Keratinocyte (primary cell): ENCODE data around the gene PEMT. TPM values are rescaled to one million over a fixed set of nuclear protein-coding genes. Genes with fewer than 3 reads are reported as not detected.

Experiments used
- DNase-seq: peaks from one replicate; pipeline ENCODE4 v3.0.0-alpha.2; 2011; ENCODE audit warnings: low read depth, missing footprints, low spot score
- FAIRE-seq: peaks from 2 replicates; lab custom pipeline; 2011; peaks lifted over from hg19 to GRCh38; lab: Jason Lieb, UNC
- H2AFZ ChIP-seq: 2 replicates; pipeline ENCODE4 v1.6.0; 2012; ENCODE audit warnings: low read length, control low read depth, inconsistent platforms; ENCODE audit not compliant: control insufficient read depth
- H3K27ac ChIP-seq: 2 replicates; pipeline ENCODE4 v1.5.1; 2011; ENCODE audit warnings: low read length; ENCODE audit not compliant: control insufficient read depth, insufficient read depth
- H3K27me3 ChIP-seq: 3 replicates; pipeline ENCODE4 v1.6.0; 2011; ENCODE audit warnings: low read length; ENCODE audit not compliant: control insufficient read depth, insufficient read depth; ENCODE audit errors: extremely low read depth
- H3K36me3 ChIP-seq, 2 experiments: 2 replicates in 1 of 2; 3 replicates in 1 of 2; pipeline ENCODE4 v1.5.1; 2011; ENCODE audit warnings: low read length in 2 of 2, mild to moderate bottlenecking in 1 of 2; ENCODE audit not compliant: control insufficient read depth in 2 of 2, insufficient read depth in 2 of 2; ENCODE audit errors: extremely low read depth in 1 of 2
- H3K4me1 ChIP-seq: 3 replicates; pipeline ENCODE4 v1.5.1; 2011; ENCODE audit warnings: low read length; ENCODE audit not compliant: control insufficient read depth, insufficient read depth; ENCODE audit errors: extremely low read depth
- H3K4me2 ChIP-seq: 3 replicates; pipeline ENCODE4 v1.6.0; 2011; ENCODE audit warnings: low read depth, low read length; ENCODE audit not compliant: control insufficient read depth, insufficient read depth; ENCODE audit errors: extremely low read depth
- H3K4me3 ChIP-seq, 3 experiments: fragments of 200-600 bp in 1 of 3; sonication (generic) in 1 of 3; 2 replicates in 2 of 3; 3 replicates in 1 of 3; pipeline ENCODE4 v1.5.1; 2011 to 2016; ENCODE audit warnings: low read length in 3 of 3, mild to moderate bottlenecking in 3 of 3, control low read depth in 2 of 3, inconsistent platforms in 1 of 3, low read depth in 1 of 3, mixed read lengths in 1 of 3, mixed run types in 1 of 3, moderate library complexity in 1 of 3; ENCODE audit not compliant: control insufficient read depth in 2 of 3, insufficient read depth in 2 of 3; ENCODE audit errors: extremely low read depth in 1 of 3
- H3K79me2 ChIP-seq: 2 replicates; pipeline ENCODE4 v1.6.0; 2012; ENCODE audit warnings: low read length; ENCODE audit not compliant: control insufficient read depth, insufficient read depth
- H3K9ac ChIP-seq: 3 replicates; pipeline ENCODE4 v1.6.0; 2011; ENCODE audit warnings: low read length; ENCODE audit not compliant: control insufficient read depth, insufficient read depth; ENCODE audit errors: extremely low read depth
- H3K9me1 ChIP-seq: 3 replicates; pipeline ENCODE4 v1.6.0; 2011; ENCODE audit warnings: low read length; ENCODE audit not compliant: control insufficient read depth, insufficient read depth; ENCODE audit errors: extremely low read depth
- H3K9me3 ChIP-seq: 2 replicates; pipeline ENCODE4 v1.5.1; 2012; ENCODE audit warnings: low read depth, low read length; ENCODE audit not compliant: control insufficient read depth
- H4K20me1 ChIP-seq: 3 replicates; pipeline ENCODE4 v1.6.0; 2011; ENCODE audit warnings: low read length; ENCODE audit not compliant: control insufficient read depth, insufficient read depth; ENCODE audit errors: extremely low read depth
- CTCF ChIP-seq, 3 experiments: IDR thresholded peaks in 1 of 3; conservative IDR thresholded peaks in 1 of 3; optimal IDR thresholded peaks in 1 of 3; 2 replicates in 2 of 3; 3 replicates in 1 of 3; pipeline versions ENCODE3 to v1.5.1; 2011; ENCODE audit warnings: low read length in 3 of 3, mild to moderate bottlenecking in 3 of 3, moderate library complexity in 2 of 3, control low read depth in 1 of 3, inconsistent platforms in 1 of 3; ENCODE audit not compliant: insufficient read depth in 2 of 3; ENCODE audit errors: extremely low read depth in 1 of 3
- EZH2 ChIP-seq: IDR thresholded peaks from one replicate; pipeline ENCODE4 v1.6.1; 2012; ENCODE audit warnings: inconsistent platforms, mild to moderate bottlenecking, low read length, moderate library complexity
- dilution Hi-C: fragments of 300-500 bp; cut with MboI; formaldehyde crosslinking; loops from one replicate; pipeline ENCODE4 v1.7.0; 2020; ENCODE audit warnings: low sequenced_read_pairs; ENCODE audit not compliant: extremely low pct_ligation_motif_present
- polyA plus RNA-seq, 5 experiments: library from polyadenylated mRNA; depleted of rRNA in 3 of 5; stranded (reverse) in 3 of 5; stranded (forward) in 1 of 5; unstranded in 1 of 5; fragments of >200 nt; gene quantifications; 1 replicate in 1 of 5; 2 replicates in 3 of 5; 3 replicates in 1 of 5; pipeline versions ENCODE4 v1.2.1 to v1.2.3, GENCODE V29; 2011 to 2012; ENCODE audit warnings: missing spikeins in 2 of 5, low read depth in 1 of 5, low replicate concordance in 1 of 5

PEMT gene
- polyA plus RNA-seq, 1 donor (not counting 4 experiments of a cell fraction or from before 2014, with no cell fraction given), result 17.7 TPM

DNA sequence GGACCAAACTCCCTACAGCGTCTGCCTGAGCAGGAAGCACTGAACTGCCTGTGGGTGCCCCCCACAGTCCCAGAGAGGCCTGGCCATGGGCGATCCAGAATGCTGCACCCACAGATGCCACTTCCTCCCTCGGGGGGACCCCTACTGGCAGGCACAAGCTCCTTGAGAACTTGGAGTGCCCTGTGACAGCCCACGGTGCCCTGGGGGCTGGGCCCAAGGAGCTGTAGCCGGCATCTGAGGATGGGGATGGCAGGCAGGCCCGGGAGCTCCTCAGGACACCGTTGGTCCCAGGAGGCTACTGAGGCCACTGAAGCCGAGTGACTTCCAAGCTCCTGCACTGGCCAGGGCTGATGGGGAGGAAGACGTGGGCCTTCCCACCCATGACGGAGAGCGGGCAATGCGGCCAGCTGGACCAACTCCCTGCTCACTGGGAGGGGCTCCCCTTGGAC lies 80.2 kb downstream of the PEMT start:
- Histone ChIP-seq H3K36me3 (no peaks in the 10 kb centered on the region), H3K27ac (no peak overlapping the region), H3K27me3 (peaks cover 57% of the 10 kb centered on the region), H3K4me3 (no peak overlapping the region), H3K4me2 (no peak overlapping the region), H3K79me2 (no peaks in the 10 kb centered on the region), H3K9ac (no peak overlapping the region), H4K20me1 (peaks cover 37% of the 10 kb centered on the region), H3K9me1 (no peaks in the 10 kb centered on the region), H2AFZ (no peak overlapping the region), H3K4me1 (peaks cover 10% of the 10 kb centered on the region), H3K9me3 (no peaks in the 10 kb centered on the region)
- dilution Hi-C loops, result no loop called here
- no peak for TF ChIP-seq EZH2
- no peak for TF ChIP-seq CTCF (optimal IDR thresholded peaks at IDR 0.05 in 1 of 3, IDR thresholded peaks at IDR 0.05 in 1 of 3, conservative IDR thresholded peaks at IDR 0.05 in 1 of 3; ENCODE audit: extremely low read depth in 1 of 3, insufficient read depth in 2 of 3, low read length in 3 of 3)
- DNase-seq (no peak), FAIRE-seq (no peak)

- H3K9ac ChIP-seq, result no peak overlapping the region
- H3K27ac ChIP-seq, result no peak overlapping the region
- TF ChIP-seq EZH2, result no peak
- no peak for TF ChIP-seq CTCF (optimal IDR thresholded peaks at IDR 0.05 in 1 of 3, IDR thresholded peaks at IDR 0.05 in 1 of 3, conservative IDR thresholded peaks at IDR 0.05 in 1 of 3; ENCODE audit: extremely low read depth in 1 of 3, insufficient read depth in 2 of 3, low read length in 3 of 3)
- peaks cover 57% of the 10 kb centered on the region for H3K27me3 ChIP-seq
- peaks cover 37% of the 10 kb centered on the region for H4K20me1 ChIP-seq
- dilution Hi-C loops, result no loop called here
- H3K9me1 ChIP-seq, result no peaks in the 10 kb centered on the region
- H3K79me2 ChIP-seq, result no peaks in the 10 kb centered on the region
- FAIRE-seq, result no peak
- peaks cover 10% of the 10 kb centered on the region for H3K4me1 ChIP-seq
- DNase-seq, result no peak
- H3K36me3 ChIP-seq, result no peaks in the 10 kb centered on the region
- H3K4me3 ChIP-seq, result no peak overlapping the region
- H3K9me3 ChIP-seq, result no peaks in the 10 kb centered on the region
- no peak overlapping the region for H3K4me2 ChIP-seq
- H2AFZ ChIP-seq, result no peak overlapping the region
Observed at GRCh38 chr17:17510456-17511292, 80.8 kb downstream of the PEMT start.
